ENCODE measurements around the gene RTRAF. TPM values are rescaled to one million over a fixed set of nuclear protein-coding genes. Genes with fewer than 3 reads are reported as not detected.

RTRAF gene
- total and polyA plus RNA-seq, 2 of the 8 experiments (the other 6 are each of a cell fraction or from before 2014, with no cell fraction given): 149 to 359 TPM

GRCh38 chr14:51999084-51999483, 9.7 kb downstream of the RTRAF start:
- peaks cover 0 to 3% (median 0%) of the 10 kb centered on the region in 4 experiments; a peak in 1 of 7 replicates for H3K4me1 ChIP-seq (replicated peaks in 1 of 4; ENCODE audit: control insufficient read depth in 3 of 4, insufficient read depth in 4 of 4, low read length in 3 of 4)
- H2BK5ac ChIP-seq (ENCODE audit: low read depth, low read length): no peak overlapping the region
- no peak overlapping the region for H2BK20ac ChIP-seq (ENCODE audit: low read length)
- H3K14ac ChIP-seq (ENCODE audit: insufficient read length): no peak overlapping the region
- H3K79me2 ChIP-seq (ENCODE audit: control insufficient read depth in 1 of 2, insufficient read depth in 2 of 2, low read length in 2 of 2): peaks cover 0 to 34% of the 10 kb centered on the region in 2 experiments; a peak in 2 of 4 replicates
- H2AK5ac ChIP-seq (ENCODE audit: low read depth, low read length): no peak overlapping the region
- no peaks in the 10 kb centered on the region for H3K27me3 ChIP-seq (replicated peaks in 1 of 4; ENCODE audit: control insufficient read depth in 3 of 4, extremely low read depth in 1 of 4, insufficient read depth in 3 of 4, low read length in 3 of 4)
- H4K8ac ChIP-seq (ENCODE audit: extremely low read depth, insufficient read depth, low read length): no peak overlapping the region
- no peaks in the 10 kb centered on the region for H3K9me3 ChIP-seq (ENCODE audit: insufficient read depth in 2 of 2, low read depth in 1 of 2, low read length in 1 of 2)
- no peak overlapping the region for H3K23ac ChIP-seq (ENCODE audit: insufficient read length)
- H3K4me2 ChIP-seq (ENCODE audit: insufficient read depth in 1 of 2, low read depth in 2 of 2, low read length in 2 of 2): no peak overlapping the region
- H4K91ac ChIP-seq (replicated peaks; ENCODE audit: insufficient read length, low read length): no peak overlapping the region
- no peak overlapping the region for H3K4me3 ChIP-seq (ENCODE audit: extremely low read depth in 1 of 4, insufficient read depth in 2 of 4, low read depth in 3 of 4, low read length in 4 of 4)
- H2BK15ac ChIP-seq (ENCODE audit: low read length): no peak overlapping the region
- H3K23me2 ChIP-seq (ENCODE audit: low read depth, low read length): no peaks in the 10 kb centered on the region
- peaks cover 2 to 6% of the 10 kb centered on the region in 2 experiments for H4K20me1 ChIP-seq (replicated peaks in 1 of 2; ENCODE audit: control insufficient read depth in 1 of 2, insufficient read depth in 2 of 2, low read length in 2 of 2)
- H3K27ac ChIP-seq (ENCODE audit: low read depth, low read length): no peak overlapping the region
- FAIRE-seq (no peak), DNase-seq (ENCODE audit: low read depth in 1 of 2, low spot score in 2 of 2) (no peak)
- H2BK120ac ChIP-seq (replicated peaks; ENCODE audit: low read depth, low read length): no peak overlapping the region
- H2AFZ ChIP-seq (ENCODE audit: low read length): no peak overlapping the region
- H4K5ac ChIP-seq (ENCODE audit: insufficient read length, low read depth, low read length): no peak overlapping the region
- WGBS, 2 experiments (ENCODE audit: extremely low coverage in 1 of 2, insufficient coverage in 1 of 2, insufficient read length in 1 of 2, insufficient replicate concordance in 2 of 2, low coverage in 1 of 2, low lambda C conversion rate in 2 of 2, missing lambda C conversion rate in 1 of 2): 91% methylated on average over 2 of the region's 2 CpGs; no CpG with 5 or more reads in 1 of the 2 experiments
- H2BK12ac ChIP-seq (ENCODE audit: low read depth, low read length): no peak overlapping the region
- H3K4ac ChIP-seq (replicated peaks; ENCODE audit: insufficient read length, low read depth, low read length): no peak overlapping the region
- CTCF ChIA-PET (ENCODE audit: partially characterized antibody): interaction anchor here (0.6 to 1.8 kb wide), 3 partner anchors 11 to 274 kb away, joined by 3 to 5 read pairs (median 3); no protein-coding TSS in a partner anchor
- H3K56ac ChIP-seq (replicated peaks; ENCODE audit: insufficient read length, low read depth, low read length): no peak overlapping the region
- H3K79me1 ChIP-seq (ENCODE audit: low read depth, low read length): peaks cover 2% of the 10 kb centered on the region
- H3K18ac ChIP-seq (ENCODE audit: extremely low read depth, low read length): no peak overlapping the region
- H3K9ac ChIP-seq (replicated peaks in 1 of 4; ENCODE audit: extremely low read depth in 1 of 4, low read depth in 3 of 4, low read length in 3 of 4): no peak overlapping the region; a peak in 1 of 7 replicates
- peaks cover 25 to 89% (median 51%) of the 10 kb centered on the region in 4 experiments for H3K36me3 ChIP-seq (ENCODE audit: control insufficient read depth in 2 of 4, insufficient read depth in 4 of 4, low read length in 3 of 4)
- POLR2A ChIA-PET (ENCODE audit: partially characterized antibody): no interaction called here
- TF ChIP-seq MAX (IDR thresholded peaks at IDR 0.05) (no peak), CEBPB (IDR thresholded peaks at IDR 0.05; ENCODE audit: low read depth, low read length) (no peak), NRF1 (IDR thresholded peaks at IDR 0.05; ENCODE audit: low read depth, low read length) (no peak), SP2 (IDR thresholded peaks at IDR 0.05; ENCODE audit: low read length) (no peak), SP4 (IDR thresholded peaks at IDR 0.05; ENCODE audit: low read length) (no peak), SUZ12 (IDR thresholded peaks at IDR 0.05; ENCODE audit: low read length) (no peak), KDM4A (IDR thresholded peaks at IDR 0.05; ENCODE audit: low read depth, low read length, severe bottlenecking) (no peak), CHD2 (IDR thresholded peaks at IDR 0.05; ENCODE audit: low read length) (no peak)

Data from H1 (cell line).